ENCODE measurements around the gene NEGR1. TPM values are rescaled to one million over a fixed set of nuclear protein-coding genes. Genes with fewer than 3 reads are reported as not detected.

The NEGR1 gene
- total RNA-seq, 4 donors from 2014 or later, result 34.5 to 58.8 (median 48.5) TPM

- no peaks in the 10 kb centered on the region for H3K36me3 ChIP-seq
- no peak overlapping the region for H3K4me3 ChIP-seq
- H3K27ac ChIP-seq (replicated peaks in 1 of 4), result no peak overlapping the region
- TF ChIP-seq POLR2A (IDR thresholded peaks at IDR 0.05; ENCODE audit: low read depth) (no peak), EP300 (IDR thresholded peaks at IDR 0.05) (no peak), POLR2AphosphoS5 (IDR thresholded peaks at IDR 0.05) (no peak), CTCF (IDR thresholded peaks at IDR 0.05) (no peak)
- H3K4me1 ChIP-seq, result no peaks in the 10 kb centered on the region
- intact Hi-C loops (cut with DNase I), result no loop called here
- DNase-seq (ENCODE audit: extremely low spot score), result no peak
- H3K9me3 ChIP-seq, result no peaks in the 10 kb centered on the region
- H3K27me3 ChIP-seq, result no peaks in the 10 kb centered on the region
These were observed 131.8 kb downstream of the NEGR1 start for GRCh38 chr1:72150508-72150907.

- Histone ChIP-seq H3K36me3 (no peaks in the 10 kb centered on the region), H3K4me1 (no peaks in the 10 kb centered on the region), H3K4me3 (no peak overlapping the region), H3K27ac (replicated peaks in 1 of 4) (no peak overlapping the region), H3K27me3 (no peaks in the 10 kb centered on the region), H3K9me3 (peaks cover 0 to 13% (median 7%) of the 10 kb centered on the region in 4 donors)
- intact Hi-C loops (cut with DNase I), result no loop called here
- WGBS, result 93% methylated on average over 4 of the region's 4 CpGs
- TF ChIP-seq CTCF (IDR thresholded peaks at IDR 0.05) (no peak), POLR2A (IDR thresholded peaks at IDR 0.05; ENCODE audit: low read depth) (no peak), EP300 (IDR thresholded peaks at IDR 0.05) (no peak), POLR2AphosphoS5 (IDR thresholded peaks at IDR 0.05) (no peak)
- no peak for DNase-seq (ENCODE audit: extremely low spot score)
These were observed 140.5 kb downstream of the NEGR1 start for GRCh38 chr1:72141875-72142274.

- no peak for TF ChIP-seq POLR2AphosphoS5 (IDR thresholded peaks at IDR 0.05)
- no peak for TF ChIP-seq EP300 (IDR thresholded peaks at IDR 0.05)
- TF ChIP-seq POLR2A (IDR thresholded peaks at IDR 0.05; ENCODE audit: low read depth), result no peak
- TF ChIP-seq CTCF (IDR thresholded peaks at IDR 0.05), result no peak
- Histone ChIP-seq H3K36me3 (no peaks in the 10 kb centered on the region), H3K9me3 (peaks cover 0 to 13% (median 7%) of the 10 kb centered on the region in 4 donors), H3K4me1 (no peaks in the 10 kb centered on the region), H3K27me3 (no peaks in the 10 kb centered on the region), H3K27ac (replicated peaks in 1 of 4) (no peak overlapping the region), H3K4me3 (no peak overlapping the region)
- 87% methylated on average over 2 of the region's 2 CpGs for WGBS
- intact Hi-C loops (cut with DNase I), result no loop called here
- no peak for DNase-seq (ENCODE audit: extremely low spot score)
These were observed 142.1 kb downstream of the NEGR1 start for GRCh38 chr1:72140222-72140621.

GRCh38 chr1:72137656-72138055 lies 144.7 kb downstream of the NEGR1 start:
- H3K27ac ChIP-seq (replicated peaks in 1 of 4), result no peak overlapping the region
- H3K4me1 ChIP-seq, result no peaks in the 10 kb centered on the region
- no peaks in the 10 kb centered on the region for H3K36me3 ChIP-seq
- no peak for DNase-seq (ENCODE audit: extremely low spot score)
- H3K27me3 ChIP-seq, result no peaks in the 10 kb centered on the region
- no peak for TF ChIP-seq CTCF (IDR thresholded peaks at IDR 0.05)
- no peak for TF ChIP-seq POLR2A (IDR thresholded peaks at IDR 0.05; ENCODE audit: low read depth)
- no peak for TF ChIP-seq POLR2AphosphoS5 (IDR thresholded peaks at IDR 0.05)
- no peak for TF ChIP-seq EP300 (IDR thresholded peaks at IDR 0.05)
- intact Hi-C loops (cut with DNase I), result no loop called here
- H3K9me3 ChIP-seq, result peaks cover 0 to 13% (median 7%) of the 10 kb centered on the region in 4 donors
- 88% methylated on average over 1 of the region's 1 CpG for WGBS
- no peak overlapping the region for H3K4me3 ChIP-seq

- WGBS, result 92% methylated on average over 2 of the region's 2 CpGs
- H3K4me1 ChIP-seq, result no peaks in the 10 kb centered on the region
These were observed 152.5 kb downstream of the NEGR1 start for GRCh38 chr1:72129869-72130268.

More at GRCh38 chr1:72129869-72130268, 152.5 kb downstream of the NEGR1 start:
- H3K27me3 ChIP-seq, result no peaks in the 10 kb centered on the region
- intact Hi-C loops (cut with DNase I), result no loop called here
- H3K4me3 ChIP-seq, result no peak overlapping the region
- no peaks in the 10 kb centered on the region for H3K9me3 ChIP-seq
- no peak overlapping the region for H3K27ac ChIP-seq (replicated peaks in 1 of 4)
- DNase-seq (ENCODE audit: extremely low spot score), result no peak
- TF ChIP-seq CTCF (IDR thresholded peaks at IDR 0.05) (no peak), EP300 (IDR thresholded peaks at IDR 0.05) (no peak), POLR2A (IDR thresholded peaks at IDR 0.05; ENCODE audit: low read depth) (no peak), POLR2AphosphoS5 (IDR thresholded peaks at IDR 0.05) (no peak)
- H3K36me3 ChIP-seq, result no peaks in the 10 kb centered on the region
